B cell (primary cell): ENCODE results near the gene ADCY10. TPM values are rescaled to one million over a fixed set of nuclear protein-coding genes. Genes with fewer than 3 reads are reported as not detected.

Source experiments
- ATAC-seq: fragments of 200-7000 bp; cut with Tn5 transposase; one replicate; pipeline ENCODE4 v1.10.0; 2021; ENCODE audit warnings: low read depth, mild to moderate bottlenecking, moderate number of reproducible peaks, moderate library complexity
- CTCF ChIA-PET: fragments of 350-600 bp; sonication (Branson Sonifier 250); formaldehyde crosslinking; loops from one replicate; lab custom pipeline; 2021; ENCODE audit warnings: antibody characterized with exemption, inconsistent platforms; lab: Charles Lee
- POLR2A ChIA-PET: fragments of 350-600 bp; sonication (Branson Sonifier 250); formaldehyde crosslinking; loops from one replicate; lab custom pipeline; 2021; ENCODE audit warnings: antibody characterized with exemption; lab: Charles Lee
- DNase-seq: peaks from one replicate; pipeline ENCODE4 v3.0.0; 2013
- H2AFZ ChIP-seq: 2 replicates; pipeline ENCODE4 v1.6.1; 2012; ENCODE audit warnings: mild to moderate bottlenecking, low read depth, low read length; ENCODE audit not compliant: insufficient read depth, poor library complexity, severe bottlenecking
- H3K27ac ChIP-seq, 2 donors: 1 replicate in 1 of 2; 2 replicates in 1 of 2; pipeline ENCODE4 v1.5.1; 2012 to 2013; ENCODE audit warnings: low read length in 2 of 2, mild to moderate bottlenecking in 2 of 2, moderate library complexity in 1 of 2
- H3K27me3 ChIP-seq, 4 experiments: fragments of 200-600 bp in 1 of 4; sonication (generic) in 1 of 4; replicated peaks in 1 of 4; 1 replicate in 2 of 4; 2 replicates in 2 of 4; pipeline versions ENCODE4 v1.6.1 to v1.7.0; 2013 to 2016; ENCODE audit warnings: low read length in 3 of 4, mild to moderate bottlenecking in 2 of 4, mixed read lengths in 1 of 4, moderate library complexity in 1 of 4; ENCODE audit not compliant: insufficient read depth in 4 of 4, control insufficient read depth in 3 of 4; ENCODE audit errors: control extremely low read depth in 1 of 4
- H3K36me3 ChIP-seq, 2 experiments: replicated peaks in 1 of 2; 1 replicate in 1 of 2; 2 replicates in 1 of 2; pipeline versions ENCODE4 v1.6.1 to v1.7.1; 2013; ENCODE audit warnings: low read length in 1 of 2; ENCODE audit not compliant: insufficient read depth in 2 of 2, control insufficient read depth in 1 of 2; ENCODE audit errors: control extremely low read depth in 1 of 2, extremely low read depth in 1 of 2
- H3K4me1 ChIP-seq, 2 donors: fragments of 200-600 bp in 1 of 2; sonication (generic) in 1 of 2; 1 replicate in 1 of 2; 2 replicates in 1 of 2; pipeline versions ENCODE4 v1.5.1 to v1.6.1; 2013 to 2017; ENCODE audit warnings: low read length in 2 of 2; ENCODE audit not compliant: control insufficient read depth in 2 of 2, insufficient read depth in 2 of 2
- H3K4me2 ChIP-seq: replicated peaks from 2 replicates; pipeline ENCODE3; 2012; ENCODE audit warnings: mild to moderate bottlenecking, low read depth, low read length; ENCODE audit not compliant: poor library complexity, severe bottlenecking
- H3K4me3 ChIP-seq, 5 experiments: fragments of 200-600 bp in 1 of 5; sonication (generic) in 1 of 5; 1 replicate in 3 of 5; 2 replicates in 2 of 5; pipeline versions ENCODE4 v1.5.1 to v1.7.0; 2011 to 2016; ENCODE audit warnings: low read length in 4 of 5, mild to moderate bottlenecking in 4 of 5, low read depth in 2 of 5, control low read depth in 1 of 5, moderate library complexity in 1 of 5; ENCODE audit not compliant: insufficient read depth in 1 of 5; ENCODE audit errors: control extremely low read depth in 1 of 5, extremely low read depth in 1 of 5
- H3K79me2 ChIP-seq: fragments of 200-600 bp; sonication (generic); one replicate; pipeline ENCODE4 v1.6.0; 2016; ENCODE audit warnings: low read length; ENCODE audit not compliant: control insufficient read depth, insufficient read depth
- H3K9ac ChIP-seq: fragments of 200-600 bp; sonication (generic); 2 replicates; pipeline ENCODE4 v1.6.1; 2017; ENCODE audit warnings: mild to moderate bottlenecking, low read length, moderate library complexity
- H3K9me3 ChIP-seq, 3 donors: one replicate each; pipeline versions ENCODE4 v1.6.1 to v1.7.1; 2013; ENCODE audit warnings: low read length in 2 of 3; ENCODE audit not compliant: control insufficient read depth in 2 of 3, insufficient read depth in 1 of 3; ENCODE audit errors: control extremely low read depth in 1 of 3
- H4K20me1 ChIP-seq: 2 replicates; pipeline ENCODE4 v1.6.0; 2012; ENCODE audit warnings: mild to moderate bottlenecking, low read length; ENCODE audit not compliant: insufficient read depth, control insufficient read depth, poor library complexity, severe bottlenecking
- H3K27ac Mint-ChIP-seq: one replicate; pipeline ENCODE4 v1.8.0; 2021; ENCODE audit warnings: mixed read lengths
- H3K27me3 Mint-ChIP-seq: one replicate; pipeline ENCODE4 v1.8.0; 2021; ENCODE audit warnings: mixed read lengths
- H3K4me1 Mint-ChIP-seq: one replicate; pipeline ENCODE4 v1.8.0; 2021; ENCODE audit warnings: mixed read lengths
- H3K4me3 Mint-ChIP-seq: one replicate; pipeline ENCODE4 v1.8.0; 2021; ENCODE audit warnings: mixed read lengths
- H3K9me3 Mint-ChIP-seq: one replicate; pipeline ENCODE4 v1.8.0; 2022; ENCODE audit warnings: mixed read lengths; ENCODE audit not compliant: insufficient read depth
- CTCF ChIP-seq: fragments of 200-600 bp; IDR thresholded peaks from one replicate; pipeline ENCODE4 v1.8.0; 2022; ENCODE audit warnings: antibody characterized with exemption, mild to moderate bottlenecking
- EZH2 ChIP-seq: IDR thresholded peaks from 2 replicates; pipeline ENCODE4 v1.6.1; 2012; ENCODE audit warnings: borderline replicate concordance, low read depth, mild to moderate bottlenecking, moderate library complexity, low read length; ENCODE audit not compliant: insufficient read depth, poor library complexity, severe bottlenecking
- WGBS: methylation state at CpG from one replicate; pipeline ENCODE4 v1.1.5; 2013; ENCODE audit warnings: missing lambda C conversion rate; ENCODE audit not compliant: insufficient coverage; 5-methylcytosine and 5-hydroxymethylcytosine counted together
- intact Hi-C: fragments of 100-400 bp; cut with micrococcal nuclease; formaldehyde crosslinking; loops from one replicate; pipeline ENCODE4 v1.10.0; 2022
- polyA minus RNA-seq: library from RNA; depleted of rRNA, polyadenylated mRNA; stranded (reverse); fragments of >200 nt; gene quantifications from 2 replicates; pipeline ENCODE4 v1.2.3, GENCODE V29; 2012
- polyA plus RNA-seq: library from polyadenylated mRNA; depleted of rRNA; stranded (reverse); fragments of >200 nt; gene quantifications from 2 replicates; pipeline ENCODE4 v1.2.3, GENCODE V29; 2012
- total RNA-seq, 2 donors: library from RNA; stranded (reverse); fragments of 120-200 nt in 1 of 2; gene quantifications; 1 replicate in 1 of 2; 2 replicates in 1 of 2; pipeline versions ENCODE4 v1.2.3 to v1.2.4, GENCODE V29; 2013 to 2022

Gene ADCY10
- total RNA-seq, result 0.12 and 0.15 TPM in 2 replicates
- total RNA-seq (2013), result not detected
- not detected in 2 replicates for polyA plus RNA-seq
- 0.21 TPM in 1 of 2 replicates, not detected in the other for polyA minus RNA-seq

GRCh38 chr1:167913895-167914496 lies at the start of gene ADCY10:
ADCY10 (minus strand) TSS chr1:167914134; CDS start chr1:167905140, 8,994 bp downstream.
- TF ChIP-seq CTCF (no peak), EZH2 (no peak)
- Mint-ChIP-seq H3K4me1 (peaks cover 2% of the 10 kb centered on the region), H3K4me3 (no peak within 1 kb of the TSS), H3K9me3 (peaks cover 5% of the 10 kb centered on the region), H3K27me3 (no peaks in the 10 kb centered on the region), H3K27ac (no peak within 1 kb of the TSS)
- Histone ChIP-seq H3K4me2 (no peak within 1 kb of the TSS), H3K4me3 (no peak within 1 kb of the TSS), H2AFZ (no peak within 1 kb of the TSS), H3K27me3 (no peaks in the 10 kb centered on the region), H3K9me3 (peaks cover 1 to 12% (median 8%) of the 10 kb centered on the region in 3 donors), H3K27ac (no peak within 1 kb of the TSS), H4K20me1 (no peaks in the 10 kb centered on the region), H3K9ac (no peak within 1 kb of the TSS), H3K4me1 (no peaks in the 10 kb centered on the region), H3K36me3 (peaks cover 6 to 23% of the 10 kb centered on the region in 2 experiments), H3K79me2 (no peaks in the 10 kb centered on the region)
- DNase-seq, result no peak
- ChIA-PET POLR2A (no interaction called here), CTCF (no interaction called here)
- 93% methylated on average over 8 of the region's 9 CpGs for WGBS
- intact Hi-C loops, result no loop called here
- no peak for ATAC-seq

- Histone ChIP-seq H3K27ac (no peak overlapping the region), H3K4me3 (no peak overlapping the region), H4K20me1 (peaks cover 11% of the 10 kb centered on the region), H3K4me1 (no peaks in the 10 kb centered on the region), H3K27me3 (no peaks in the 10 kb centered on the region), H3K4me2 (no peak overlapping the region), H3K9me3 (no peaks in the 10 kb centered on the region), H3K79me2 (peaks cover 47% of the 10 kb centered on the region), H3K9ac (no peak overlapping the region), H2AFZ (no peak overlapping the region), H3K36me3 (peaks cover 0 to 19% of the 10 kb centered on the region in 2 experiments)
- Mint-ChIP-seq H3K9me3 (no peaks in the 10 kb centered on the region), H3K4me3 (no peak overlapping the region), H3K4me1 (peaks cover 4% of the 10 kb centered on the region), H3K27me3 (no peaks in the 10 kb centered on the region), H3K27ac (no peak overlapping the region)
- POLR2A ChIA-PET, result no interaction called here
- CTCF ChIA-PET, result interaction anchor here (0.7 kb wide), 1 partner anchor 52 kb away, joined by 3 read pairs; no protein-coding TSS in a partner anchor
- TF ChIP-seq CTCF, result no peak
- TF ChIP-seq EZH2, result no peak
- no peak for ATAC-seq
- DNase-seq, result no peak
- intact Hi-C loops, result no loop called here
Observed at GRCh38 chr1:167957710-167958109, 43.8 kb upstream of the ADCY10 start.
